HG02870 (cell line): Measurements from ENCODE around the gene RNF150.

Experiments
- ATAC-seq: cut with Tn5 transposase; IDR thresholded peaks from one replicate; pipeline ENCODE4 v1.9.1; 2021; ENCODE audit warnings: mild to moderate bottlenecking, moderate library complexity; ENCODE audit not compliant: unreplicated experiment

The RNF150 gene

DNA sequence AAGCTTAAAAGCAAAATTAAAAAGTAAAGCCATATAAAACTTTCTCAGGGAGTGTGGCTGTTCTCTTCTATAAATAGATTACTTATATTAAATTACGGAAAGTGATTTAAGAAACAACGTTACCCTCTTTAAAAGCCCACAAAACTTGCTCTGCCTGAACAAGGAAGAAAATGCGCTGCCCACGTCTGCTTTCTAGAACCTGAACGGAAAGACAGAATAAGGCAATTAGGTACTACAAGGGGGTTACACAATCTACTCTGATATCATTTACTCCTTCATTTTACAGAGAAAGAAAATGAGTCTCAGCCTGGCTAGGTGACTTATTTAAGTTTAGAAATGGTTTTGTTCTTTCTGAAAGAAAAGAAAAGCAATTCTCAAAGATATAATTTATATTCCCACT lies 147.2 kb downstream of the RNF150 start:
- no peak for ATAC-seq

DNA sequence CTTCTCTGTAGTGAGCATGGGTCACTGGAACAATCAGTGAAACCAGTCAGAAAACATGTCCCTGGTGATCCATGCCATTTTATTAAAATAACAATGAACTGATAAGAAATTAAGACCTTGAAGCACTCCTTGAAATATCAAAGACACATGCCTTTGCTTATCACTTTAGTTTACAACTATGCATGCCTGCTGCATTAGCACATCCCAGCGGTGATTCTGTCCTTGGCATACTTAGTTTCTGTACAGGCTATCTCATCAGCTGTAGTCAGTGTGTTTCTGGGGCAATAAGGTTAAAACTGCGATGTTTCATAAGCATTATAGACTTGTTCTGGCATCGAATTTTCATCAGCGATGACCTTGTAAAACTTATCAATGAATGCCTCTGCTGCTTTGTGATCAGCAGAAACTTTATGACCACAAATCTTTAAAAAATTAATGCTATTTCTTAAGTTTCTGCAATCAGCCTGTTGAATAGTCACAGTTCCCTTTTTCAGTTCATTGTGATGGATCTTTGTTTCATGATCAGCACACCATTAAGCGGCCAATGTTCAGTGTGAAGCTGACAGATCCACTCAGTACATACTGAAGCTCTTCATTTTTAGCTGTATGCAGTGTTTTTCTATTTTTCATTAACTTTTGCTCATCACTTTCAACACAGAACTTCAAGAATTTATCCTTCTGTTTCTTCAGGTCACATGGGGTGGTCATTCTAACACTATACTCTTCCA lies 150.5 kb downstream of the RNF150 start:
- ATAC-seq = peak; percentile 50

DNA sequence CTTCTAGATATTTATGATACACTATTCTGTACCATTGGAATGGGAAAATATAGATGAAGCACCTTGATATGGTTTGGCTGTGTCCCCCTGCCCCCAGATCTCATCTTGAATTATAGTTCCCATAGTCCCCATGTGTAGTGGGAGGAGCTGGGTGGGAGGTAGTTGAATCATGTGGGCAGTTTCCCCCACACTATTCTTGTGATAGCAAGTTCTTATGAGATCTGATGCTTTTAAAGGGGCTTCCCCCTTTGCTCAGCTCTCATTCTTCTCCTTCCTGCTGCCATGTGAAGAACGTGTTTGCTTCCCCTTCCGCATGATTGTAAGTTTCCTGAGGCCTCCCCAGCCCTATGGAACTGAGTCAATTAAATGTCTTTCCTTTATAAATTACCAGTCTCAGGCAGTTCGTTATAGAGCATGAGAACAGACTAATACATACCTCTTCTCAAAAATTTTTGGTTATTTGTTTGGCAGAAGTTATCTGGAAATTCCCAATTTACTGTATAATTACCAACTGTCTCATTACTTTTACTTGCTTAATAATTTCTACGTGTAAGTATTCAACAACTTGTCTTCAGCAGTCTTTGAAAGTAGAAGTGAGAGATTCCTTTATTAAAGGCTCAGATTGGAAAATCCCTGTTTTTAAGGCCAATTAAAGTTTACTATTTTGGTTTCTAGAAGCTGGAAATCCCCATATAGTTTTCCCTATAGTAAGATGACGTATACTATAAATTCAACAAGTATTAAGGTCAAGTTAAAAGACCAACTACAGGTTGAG lies 152.7 kb downstream of the RNF150 start:
- ATAC-seq = no peak

DNA sequence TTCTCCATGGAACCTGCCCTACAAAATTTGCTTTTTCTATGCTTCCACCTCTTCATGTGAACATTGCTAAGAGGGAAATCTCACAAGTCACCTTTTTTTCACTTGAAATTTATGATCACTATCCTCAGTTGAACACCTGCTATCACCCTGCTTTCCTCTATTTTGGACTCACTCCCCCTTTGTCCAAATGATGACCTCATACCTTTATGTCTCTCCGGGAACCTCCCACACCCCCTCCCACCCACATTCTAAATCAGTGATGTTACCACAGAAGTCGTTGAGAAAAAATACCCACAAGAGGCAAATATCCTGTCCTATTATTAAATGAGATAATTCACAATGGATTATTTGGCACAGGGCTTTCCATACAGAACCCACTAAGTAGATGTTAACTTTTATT lies 156.5 kb downstream of the RNF150 start:
- no peak for ATAC-seq

DNA sequence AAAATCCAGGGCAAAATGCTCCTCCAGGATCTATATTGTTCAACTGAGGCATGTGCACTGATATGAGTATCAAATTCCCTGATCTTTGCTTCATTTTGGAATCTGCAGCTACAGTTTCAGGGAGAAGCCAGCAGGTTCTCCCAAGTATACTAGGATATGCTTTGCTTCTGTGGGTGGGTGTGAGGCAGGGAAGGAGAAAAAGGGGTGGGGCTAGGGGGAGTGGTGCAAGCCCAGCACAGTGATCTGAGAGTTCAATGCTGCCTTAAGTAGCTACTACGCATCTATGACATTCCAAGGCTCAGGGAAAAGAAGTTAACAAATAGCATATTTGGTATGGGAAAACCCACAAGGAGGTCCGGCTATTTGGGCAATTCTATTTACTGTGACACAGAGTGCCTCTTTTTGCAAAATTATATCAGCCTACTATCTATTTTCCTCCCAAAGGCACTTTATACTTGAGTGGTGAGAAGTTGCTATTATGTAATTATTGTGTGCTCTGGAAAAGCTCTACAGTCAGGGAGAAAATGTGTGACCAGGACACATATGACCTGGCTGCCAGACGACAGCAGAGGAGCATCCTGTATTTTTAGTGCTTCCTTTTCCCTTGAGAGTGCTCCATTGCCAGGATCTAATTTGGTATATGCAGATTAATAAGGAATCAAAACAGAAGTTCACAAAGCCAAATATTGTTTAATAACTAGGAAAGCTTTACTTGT lies 162.0 kb downstream of the RNF150 start:
- ATAC-seq = no peak

DNA sequence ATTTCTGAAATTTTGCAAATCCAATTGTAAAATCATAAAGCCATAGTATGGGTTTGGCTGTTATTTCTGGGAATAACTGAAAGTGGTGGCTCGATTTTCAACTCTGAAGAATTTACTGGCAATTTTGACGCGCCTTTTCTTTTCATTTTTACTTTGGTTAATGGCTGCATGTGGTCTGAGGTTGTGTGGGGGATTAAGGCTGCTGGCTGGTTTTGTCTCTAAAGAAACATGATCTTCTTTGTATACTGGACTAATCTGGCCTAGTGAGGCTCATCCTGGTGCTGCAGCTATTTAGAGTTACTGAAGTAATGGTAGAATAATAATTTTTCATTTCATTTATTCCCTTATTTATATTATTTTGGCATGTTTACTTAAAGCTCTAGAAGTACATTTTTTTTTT lies 164.0 kb downstream of the RNF150 start:
- no peak for ATAC-seq

DNA sequence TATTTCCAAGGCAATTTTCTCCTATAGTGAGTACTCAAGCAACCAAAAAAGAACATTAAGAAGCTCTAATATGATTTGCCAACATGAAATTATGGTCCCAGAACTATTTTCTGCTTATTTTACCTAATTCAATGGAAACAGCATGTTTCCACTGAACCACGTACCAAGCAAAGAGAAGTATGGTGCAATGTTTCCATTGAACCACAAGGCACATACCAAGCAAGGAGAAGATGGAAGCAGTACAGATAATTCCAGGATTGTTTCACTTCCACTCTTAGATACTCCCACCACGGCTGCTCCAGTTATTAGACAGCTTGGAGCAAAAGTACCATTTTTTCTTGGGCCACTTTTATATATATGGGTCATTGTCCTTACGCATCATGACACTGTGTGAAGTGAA lies 164.9 kb downstream of the RNF150 start:
- no peak for ATAC-seq

DNA sequence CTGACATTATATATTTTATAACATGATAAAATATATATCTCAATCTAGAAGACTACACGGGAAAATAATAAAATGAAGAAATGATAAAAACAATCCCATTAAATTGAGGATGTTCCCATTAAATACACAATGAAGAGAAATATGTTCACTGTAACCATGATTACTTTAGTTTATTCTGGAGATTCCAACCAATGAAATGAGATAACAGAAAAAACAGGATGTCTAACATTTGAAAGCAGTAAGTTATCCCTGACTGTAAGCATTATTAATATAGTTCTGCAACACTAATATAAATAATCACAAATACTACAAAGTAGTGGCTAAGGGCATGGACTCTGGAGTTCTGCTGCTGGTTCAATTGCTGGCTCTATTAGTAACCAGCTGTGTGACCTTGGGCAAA lies 169.4 kb downstream of the RNF150 start:
- no peak for ATAC-seq

DNA sequence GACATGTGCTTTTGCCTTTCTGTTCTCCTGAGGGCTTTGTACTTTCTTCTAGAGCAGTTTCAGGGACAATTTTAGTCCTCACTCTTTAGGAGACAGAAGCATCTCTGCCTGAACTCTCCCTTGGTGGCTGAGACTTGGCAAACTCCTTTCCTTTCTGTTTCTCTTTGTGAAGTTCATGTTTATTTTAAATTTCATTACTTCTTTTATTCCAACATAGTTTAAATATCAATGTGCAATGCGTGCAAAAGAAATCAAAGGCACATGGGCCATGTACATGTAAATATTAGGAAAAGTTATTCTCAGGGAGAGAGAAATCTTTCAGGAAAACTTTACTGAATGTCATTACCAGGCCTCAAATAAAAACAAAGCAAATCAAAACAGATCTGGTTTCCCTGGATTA lies 177.6 kb downstream of the RNF150 start:
- no peak for ATAC-seq

DNA sequence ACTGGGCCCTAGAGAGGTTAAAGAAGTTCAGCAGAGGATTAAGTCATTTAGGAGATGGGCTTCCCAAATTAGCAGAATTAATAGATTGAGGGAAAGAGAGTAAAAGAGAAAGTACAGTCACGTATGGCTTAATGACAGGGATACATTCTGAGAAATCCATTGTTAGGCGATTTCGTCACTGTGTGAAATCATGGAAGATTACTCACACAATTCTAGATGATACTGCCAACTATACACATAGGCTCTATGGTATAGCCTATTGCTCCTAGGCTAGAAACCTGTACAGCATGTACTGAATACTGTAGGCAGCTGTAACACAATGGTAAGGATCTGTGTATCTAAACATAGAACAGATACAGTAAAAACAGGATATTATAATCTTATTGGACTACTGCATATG lies 180.6 kb downstream of the RNF150 start:
- ATAC-seq = no peak

DNA sequence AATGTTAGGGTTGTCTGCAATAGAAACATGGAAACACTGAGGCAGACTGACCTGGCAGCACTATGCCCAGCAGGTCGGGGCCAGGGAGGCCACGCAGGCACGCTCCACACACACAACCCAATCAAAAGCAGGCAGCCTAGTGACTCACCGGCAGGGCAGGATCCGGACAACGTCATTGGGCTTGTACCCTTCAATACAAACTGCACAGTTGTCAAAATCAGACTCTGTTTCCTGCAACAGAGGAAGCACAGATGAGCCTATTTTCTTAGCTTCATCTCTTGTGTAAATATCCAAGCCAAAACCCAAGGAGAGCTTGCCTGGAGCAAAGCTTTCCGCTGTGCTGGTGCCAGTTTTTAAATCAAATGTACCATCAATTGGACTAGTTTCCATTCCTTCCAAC lies 185.8 kb downstream of the RNF150 start:
- ATAC-seq = no peak

DNA sequence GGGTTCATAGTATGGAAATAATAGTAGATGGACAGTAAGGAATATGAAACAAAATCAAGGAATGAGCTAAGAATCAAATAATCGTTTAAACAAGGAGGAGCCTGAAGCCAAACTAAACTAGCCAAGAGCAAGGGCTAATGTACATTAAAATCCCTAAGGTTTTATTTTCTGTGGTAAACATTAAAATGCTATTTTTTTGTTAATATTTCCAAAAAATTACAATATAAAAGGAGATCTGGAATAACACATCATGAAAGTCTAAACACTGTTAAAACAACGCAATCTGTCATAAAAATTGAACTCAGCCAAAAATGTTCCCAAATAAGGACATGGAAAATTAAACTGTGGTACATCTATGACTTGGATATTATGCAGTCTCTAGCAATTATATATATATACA lies 188.2 kb downstream of the RNF150 start:
- ATAC-seq = no peak

DNA sequence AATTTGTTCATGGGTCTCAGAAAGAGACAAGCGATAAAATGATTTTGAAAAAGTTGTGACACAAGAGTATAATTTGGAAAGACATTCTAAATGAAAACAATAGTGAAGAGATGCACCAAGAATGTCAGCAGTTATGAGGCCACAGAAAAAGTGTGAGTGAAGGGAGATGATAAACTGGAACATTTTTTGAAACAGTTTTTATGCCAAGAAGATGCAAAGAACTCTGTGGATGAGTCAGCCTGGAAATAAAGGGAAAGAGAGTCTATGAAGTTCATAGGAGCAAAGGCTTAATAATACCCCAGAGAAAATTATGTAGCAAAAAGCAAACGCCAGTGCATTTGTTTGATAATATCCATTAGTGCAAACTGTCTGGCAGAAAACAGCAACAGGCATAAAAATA lies 188.7 kb downstream of the RNF150 start:
- ATAC-seq = no peak

DNA sequence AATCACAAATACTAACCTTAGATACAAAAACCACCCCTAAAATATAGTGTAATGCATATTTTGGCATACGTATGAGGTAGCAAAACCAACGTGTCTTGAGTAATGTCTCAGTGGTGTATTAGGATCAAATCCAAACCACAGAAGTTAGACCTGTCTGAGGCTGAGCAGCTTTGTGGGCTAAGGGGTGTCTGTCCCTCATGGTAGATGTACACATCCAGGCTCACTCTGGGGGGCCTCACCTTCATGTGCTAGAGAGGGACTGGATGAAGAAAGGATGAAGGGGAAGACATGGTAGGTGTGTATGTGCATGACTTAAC lies 189.1 kb downstream of the RNF150 start:
- no peak for ATAC-seq

DNA sequence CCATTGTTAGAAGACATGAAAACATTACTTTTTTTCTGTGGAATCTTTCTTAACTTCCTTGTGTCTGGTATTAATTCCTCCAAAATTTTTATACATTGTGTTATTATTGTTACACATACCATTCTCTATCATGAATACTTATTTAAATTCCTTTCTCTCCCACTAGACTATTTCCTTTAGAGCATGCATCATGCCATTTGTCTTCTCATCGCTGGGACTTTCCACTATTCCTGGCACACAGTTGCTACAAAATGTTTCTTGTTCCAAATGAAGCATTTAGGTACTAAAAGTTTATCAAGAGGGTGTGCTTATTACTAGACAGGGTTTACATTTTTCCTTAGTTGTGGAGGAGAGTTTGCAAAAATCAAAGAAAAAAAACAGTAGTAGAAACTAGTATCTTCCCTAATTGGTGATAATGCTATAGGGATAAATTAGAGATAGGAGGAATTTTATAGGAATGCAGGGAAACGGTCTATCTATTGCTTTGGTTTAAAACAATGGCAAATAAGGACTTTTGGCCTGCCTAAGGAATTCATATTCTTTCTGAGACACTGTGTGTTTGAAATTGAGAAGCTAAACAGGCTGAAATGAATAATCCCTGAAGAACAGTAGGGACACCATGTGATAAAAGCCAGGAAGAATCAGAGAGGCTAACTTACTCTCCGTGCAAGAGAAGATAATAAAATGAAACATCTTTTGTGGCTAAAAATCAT lies 189.6 kb downstream of the RNF150 start:
- no peak for ATAC-seq

DNA sequence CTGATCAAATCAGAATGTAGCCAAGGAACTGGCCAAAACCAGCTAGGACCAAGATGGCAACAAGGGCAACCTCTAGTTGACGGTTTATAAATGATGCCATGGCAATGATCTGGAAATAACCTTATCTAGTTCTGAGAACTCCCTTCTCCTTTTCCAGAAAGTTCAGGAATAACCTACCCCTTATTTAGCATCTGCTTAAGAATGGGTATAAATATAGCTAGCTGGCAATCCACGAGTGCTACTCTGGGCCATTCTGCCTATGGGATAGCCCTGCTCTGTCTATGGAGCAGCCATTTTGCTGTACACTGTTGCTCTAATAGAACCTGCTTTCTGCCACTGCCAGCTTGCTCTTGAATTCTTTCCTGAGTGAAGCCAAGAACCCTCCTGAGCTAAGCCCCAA lies 192.7 kb downstream of the RNF150 start:
- ATAC-seq = no peak

DNA sequence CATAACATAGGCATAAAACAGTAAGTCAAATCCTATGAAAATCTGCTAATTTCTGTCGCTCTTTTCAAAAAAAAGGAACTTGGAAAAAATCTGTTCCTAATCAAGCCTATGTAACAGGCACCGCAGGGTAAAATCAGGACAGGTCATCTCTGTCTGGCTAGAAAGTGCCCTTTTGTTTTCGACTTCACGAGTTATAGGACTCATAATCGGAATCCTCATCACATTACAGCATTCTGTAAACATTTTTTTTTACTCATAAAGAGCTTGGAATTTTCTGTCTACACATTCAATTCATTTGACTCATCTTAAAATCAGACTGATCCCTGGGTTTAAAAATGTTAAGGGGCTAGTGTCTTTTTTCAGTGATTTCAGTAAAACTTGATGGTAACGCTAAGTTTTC lies 195.4 kb downstream of the RNF150 start:
- ATAC-seq = no peak

DNA sequence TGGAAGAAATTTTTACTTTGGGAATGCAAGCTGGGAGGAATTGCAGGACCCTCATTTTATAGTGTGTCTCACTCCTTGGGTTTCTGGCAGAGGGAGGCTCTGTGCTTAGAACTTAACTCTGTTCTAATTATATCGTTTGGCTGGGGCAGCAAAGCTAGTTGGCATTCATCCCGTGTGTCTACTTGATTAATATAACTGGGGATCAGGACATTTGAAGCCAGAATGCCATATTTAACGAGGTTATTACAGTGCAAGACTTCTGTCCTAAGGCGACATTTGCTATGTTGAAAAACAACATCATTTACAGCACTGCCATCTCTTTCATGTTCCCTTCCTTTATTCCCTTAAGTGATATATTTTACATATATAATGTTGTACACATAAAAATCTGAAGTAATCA lies 198.0 kb downstream of the RNF150 start:
- ATAC-seq = no peak

DNA sequence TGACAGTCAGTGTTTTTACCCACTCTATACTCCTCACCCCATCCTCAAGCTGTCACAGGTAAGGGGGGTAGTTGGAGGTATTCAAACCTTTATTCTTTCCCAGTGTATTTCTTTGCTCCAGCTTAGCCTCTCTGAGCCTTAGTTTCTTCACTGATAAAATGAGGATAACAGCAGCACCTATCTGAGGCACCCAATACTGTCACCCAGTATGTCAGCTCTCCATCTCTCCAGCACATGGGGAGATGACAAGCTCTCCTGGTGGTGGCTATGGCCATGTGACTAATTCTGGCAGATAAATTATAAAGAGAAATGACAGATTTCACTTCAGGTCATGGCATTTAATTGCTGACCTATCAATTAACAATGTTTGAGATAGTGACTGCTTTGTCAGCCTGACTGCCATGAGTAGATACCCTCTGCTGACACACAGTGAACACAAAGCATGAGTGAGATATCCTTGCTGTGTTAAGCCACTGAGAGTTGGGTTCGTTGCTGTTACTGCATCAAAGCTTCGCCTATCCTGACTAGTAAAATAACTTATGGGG lies 200.7 kb downstream of the RNF150 start:
- no peak for ATAC-seq

DNA sequence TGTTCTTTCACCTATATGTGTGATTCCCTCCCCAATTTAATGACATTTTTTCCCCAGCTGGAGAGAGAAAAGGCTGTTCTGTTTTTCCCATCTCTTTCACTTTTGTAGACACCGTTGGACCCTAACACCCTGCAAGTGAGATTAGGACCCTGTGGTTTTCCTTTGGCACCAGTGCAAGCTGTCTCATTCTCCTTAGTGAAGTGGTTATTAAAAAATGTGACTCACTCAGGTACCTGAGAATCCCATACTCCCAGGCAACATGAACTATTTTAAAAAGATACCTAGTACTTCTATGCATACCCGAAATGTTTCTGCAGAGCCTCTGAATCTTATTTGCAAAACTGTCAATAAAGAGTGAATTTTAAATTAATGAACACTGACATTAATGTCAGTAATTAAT lies 201.4 kb downstream of the RNF150 start:
- no peak for ATAC-seq

DNA sequence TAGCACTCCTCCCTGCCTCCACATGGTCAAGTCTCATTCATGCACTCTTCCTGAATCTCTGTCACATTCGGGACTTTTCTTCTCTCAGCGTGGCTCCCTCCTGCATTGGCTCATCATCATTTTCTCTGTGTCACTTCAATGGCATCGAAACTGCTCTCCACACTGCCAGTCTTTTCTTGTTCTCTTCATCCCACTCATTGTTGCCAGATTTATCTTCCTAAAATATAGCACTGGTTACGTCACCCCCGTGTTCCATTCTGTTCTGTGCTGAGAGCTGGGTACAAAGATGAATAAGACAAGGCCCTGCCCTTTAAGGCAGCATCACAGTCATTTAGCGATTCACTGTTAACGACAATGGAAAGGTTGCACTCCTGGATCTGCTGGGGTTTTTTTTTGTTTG lies 202.7 kb downstream of the RNF150 start:
- no peak for ATAC-seq
